Neutrophil (primary cell): Measurements from ENCODE around the gene ARMC3.

ENCODE experiments used
- H3K27ac ChIP-seq: fragments of 200-600 bp; sonication (generic); 2 replicates; pipeline ENCODE4 v1.5.1; 2016; ENCODE audit warnings: mild to moderate bottlenecking, moderate library complexity
- H3K27me3 ChIP-seq: fragments of 200-600 bp; sonication (generic); 2 replicates; pipeline ENCODE4 v1.6.0; 2016; ENCODE audit warnings: mild to moderate bottlenecking
- H3K36me3 ChIP-seq: fragments of 200-600 bp; sonication (generic); 2 replicates; pipeline ENCODE4 v1.5.1; 2017
- H3K4me1 ChIP-seq, 2 experiments: fragments of 200-600 bp in 1 of 2; sonication (generic) in 1 of 2; 1 replicate in 1 of 2; 2 replicates in 1 of 2; pipeline versions ENCODE4 v1.5.1 to v1.6.1; 2013 to 2016; ENCODE audit warnings: low read depth in 1 of 2, low read length in 1 of 2, mild to moderate bottlenecking in 1 of 2, moderate library complexity in 1 of 2; ENCODE audit not compliant: control insufficient read depth in 1 of 2, insufficient read depth in 1 of 2
- H3K4me3 ChIP-seq, 2 experiments: fragments of 200-600 bp in 1 of 2; sonication (generic) in 1 of 2; 1 replicate in 1 of 2; 2 replicates in 1 of 2; pipeline ENCODE4 v1.5.1; 2013 to 2016; ENCODE audit warnings: low read depth in 1 of 2, low read length in 1 of 2, mild to moderate bottlenecking in 1 of 2, moderate library complexity in 1 of 2
- H3K9me3 ChIP-seq: fragments of 200-600 bp; sonication (generic); 2 replicates; pipeline ENCODE4 v1.5.1; 2016
- CTCF ChIP-seq: fragments of 200-600 bp; sonication (generic); IDR thresholded peaks from 2 replicates; pipeline ENCODE4 v1.5.1; 2016; ENCODE audit warnings: antibody characterized with exemption

The ARMC3 gene

DNA sequence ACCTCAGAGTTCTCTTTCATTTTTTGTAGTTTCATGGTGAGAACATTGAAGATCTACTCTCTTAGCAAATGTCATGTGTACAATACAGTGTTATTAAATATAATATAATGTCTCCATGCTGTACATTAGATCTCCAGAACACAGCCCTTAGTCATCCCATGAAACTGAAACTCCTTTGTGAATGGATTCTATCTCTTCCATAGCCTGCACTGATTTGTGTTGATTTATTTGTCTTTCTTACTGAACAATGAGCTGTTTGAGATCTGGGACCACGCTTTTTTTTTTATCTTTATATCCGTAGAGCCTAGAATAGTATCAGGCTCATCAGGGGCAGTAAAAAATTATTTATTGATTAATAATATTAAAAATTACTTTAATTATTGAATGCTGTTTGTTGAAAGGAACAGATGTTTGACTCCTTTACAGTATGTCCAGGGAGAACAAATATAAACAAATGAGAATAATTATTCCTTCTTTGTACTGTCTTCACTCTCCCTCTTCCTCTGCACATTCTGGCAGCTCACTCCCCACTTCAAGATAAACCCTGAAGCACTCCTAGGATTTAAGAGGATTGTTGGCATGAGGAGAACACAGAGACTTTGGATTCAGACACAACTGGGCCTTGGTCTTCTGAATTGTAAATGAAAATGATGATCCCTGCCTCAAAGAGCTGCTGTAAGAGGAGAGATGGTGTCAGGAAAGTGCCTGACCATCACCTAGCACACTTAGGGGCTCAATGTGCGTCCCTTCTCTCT is 85.9 kb downstream of the ARMC3 start:
- H3K4me3 ChIP-seq = no peak overlapping the region

DNA sequence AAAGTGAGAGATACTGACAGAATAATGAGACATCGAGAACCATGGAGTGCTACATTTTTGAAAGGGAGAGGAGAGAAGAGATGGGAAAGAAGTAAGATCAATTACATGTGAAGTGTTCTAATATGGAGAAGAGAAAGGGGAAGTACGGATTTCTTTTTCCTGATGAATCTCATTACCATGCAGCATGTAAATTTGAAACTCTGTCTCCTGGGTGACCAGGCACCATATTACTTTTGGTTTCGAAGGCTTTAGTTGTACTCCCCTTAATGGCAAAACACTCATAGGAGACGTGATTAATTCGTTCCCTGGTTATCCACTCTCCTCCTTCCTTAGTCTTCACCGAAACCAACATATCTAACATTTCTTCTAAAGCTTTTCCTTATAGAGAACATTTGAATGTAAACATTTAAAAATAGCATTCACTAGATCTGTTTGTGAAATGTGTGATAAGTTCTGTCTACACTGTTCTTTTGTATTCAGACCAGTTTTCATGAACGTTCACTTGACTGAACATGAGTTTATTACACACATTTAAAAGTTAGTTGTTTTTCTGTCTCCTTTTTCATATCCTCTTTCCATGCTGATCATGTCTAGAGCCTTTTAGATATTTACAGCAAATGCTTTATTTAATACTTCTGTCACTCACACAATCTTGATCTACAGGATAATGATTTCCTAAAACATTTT is 87.3 kb downstream of the ARMC3 start:
- TF ChIP-seq CTCF = no peak
- Histone ChIP-seq H3K4me1 (no peaks in the 10 kb centered on the region), H3K27ac (no peak overlapping the region), H3K9me3 (no peaks in the 10 kb centered on the region), H3K27me3 (no peaks in the 10 kb centered on the region), H3K36me3 (no peaks in the 10 kb centered on the region), H3K4me3 (no peak overlapping the region)

More for the DNA sequence above, 85.9 kb downstream of the ARMC3 start:
- Histone ChIP-seq H3K27ac (no peak overlapping the region), H3K36me3 (no peaks in the 10 kb centered on the region), H3K4me1 (no peaks in the 10 kb centered on the region), H3K27me3 (no peaks in the 10 kb centered on the region), H3K9me3 (no peaks in the 10 kb centered on the region)
- TF ChIP-seq CTCF = no peak

DNA sequence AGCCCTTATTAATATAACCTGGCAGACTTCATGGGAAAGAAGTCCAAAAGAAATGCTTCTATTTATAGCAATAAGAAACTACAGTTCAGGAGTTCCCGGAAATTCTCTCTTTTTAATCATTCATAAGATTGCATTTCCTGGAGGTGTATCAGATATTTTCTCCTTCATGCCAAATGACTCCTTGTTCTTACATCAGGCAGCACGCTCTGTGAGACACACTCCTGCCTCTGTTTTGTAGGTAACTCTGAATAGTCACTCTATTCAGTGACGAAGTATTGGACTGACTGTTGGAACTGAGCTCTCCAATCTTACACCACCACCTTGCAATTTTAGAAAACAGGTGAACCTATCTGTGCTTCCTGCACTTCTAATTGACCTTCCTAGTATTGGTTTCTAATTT is 88.8 kb downstream of the ARMC3 start:
- Histone ChIP-seq H3K9me3 (no peaks in the 10 kb centered on the region), H3K27me3 (no peaks in the 10 kb centered on the region)
- TF ChIP-seq CTCF = no peak

GRCh38 chr10:23019633-23020032 is 91.8 kb downstream of the ARMC3 start:
- no peaks in the 10 kb centered on the region for H3K36me3 ChIP-seq
- H3K27ac ChIP-seq = no peak overlapping the region
- no peaks in the 10 kb centered on the region for H3K4me1 ChIP-seq
- TF ChIP-seq CTCF = no peak
- no peaks in the 10 kb centered on the region for H3K27me3 ChIP-seq
- no peaks in the 10 kb centered on the region for H3K9me3 ChIP-seq
- H3K4me3 ChIP-seq = no peak overlapping the region

More for the DNA sequence above, 88.8 kb downstream of the ARMC3 start:
- Histone ChIP-seq H3K4me1 (no peaks in the 10 kb centered on the region), H3K36me3 (no peaks in the 10 kb centered on the region), H3K27ac (no peak overlapping the region), H3K4me3 (no peak overlapping the region)

GRCh38 chr10:23021430-23021829 is 93.6 kb downstream of the ARMC3 start:
- Histone ChIP-seq H3K9me3 (no peaks in the 10 kb centered on the region), H3K4me3 (no peak overlapping the region), H3K4me1 (no peaks in the 10 kb centered on the region), H3K27me3 (no peaks in the 10 kb centered on the region), H3K36me3 (no peaks in the 10 kb centered on the region), H3K27ac (no peak overlapping the region)
- no peak for TF ChIP-seq CTCF
